ENCODE measurements around the gene GANAB. TPM values are rescaled to one million over a fixed set of nuclear protein-coding genes. Genes with fewer than 3 reads are reported as not detected.
A peak's percentile ranks its signal among the peaks of the same experiment; 100 is the strongest.

GANAB gene
- polyA plus RNA-seq, 3 donors = 99.7 to 116 (median 109) TPM

DNA sequence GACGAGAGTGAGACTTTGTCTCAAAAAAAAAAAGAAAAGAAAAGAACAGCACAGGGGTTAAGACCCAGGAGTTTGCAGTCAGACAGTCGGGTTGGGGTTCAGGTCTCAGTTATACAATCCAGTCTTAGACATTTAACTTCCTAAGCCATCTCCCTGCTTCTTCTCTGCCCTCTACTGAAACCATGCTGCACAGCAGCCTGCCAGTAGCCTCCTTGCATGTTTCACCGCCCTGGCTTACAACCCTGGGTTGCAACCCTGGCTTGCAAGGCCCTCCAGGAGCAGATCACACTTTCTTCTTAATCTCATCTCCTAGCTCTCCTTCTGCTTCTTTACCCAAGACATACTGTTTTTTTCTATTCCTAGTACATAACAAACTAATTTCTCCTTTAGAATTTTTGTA is 18.7 kb downstream of the GANAB start:
- intact Hi-C loops (cut with micrococcal nuclease) = no loop called here
- Mint-ChIP-seq H3K9me3 (peaks cover 0 to 2% (median 0%) of the 10 kb centered on the region in 7 donors), H3K36me3 (peaks cover 75 to 83% of the 10 kb centered on the region in 2 donors), H3K27ac (peak overlapping the region in 1 of 7 donors; percentile 28), H3K27me3 (ENCODE audit: low read depth in 3 of 3) (peaks cover 0 to 3% (median 1%) of the 10 kb centered on the region in 3 donors), H3K4me3 (no peak overlapping the region), H3K4me1 (no peaks in the 10 kb centered on the region)
- H3K9ac ChIP-seq (ENCODE audit: insufficient read depth, low read length, poor library complexity, severe bottlenecking) = no peak overlapping the region
- no peak overlapping the region for H3K4me2 ChIP-seq (replicated peaks; ENCODE audit: extremely low read depth, low read length, poor library complexity, severe bottlenecking)
- H3K36me3 ChIP-seq (replicated peaks in 1 of 2; ENCODE audit: control insufficient read depth in 1 of 2, insufficient read depth in 2 of 2, low read length in 2 of 2) = peaks cover 72 to 83% of the 10 kb centered on the region in 2 donors
- no peaks in the 10 kb centered on the region for H3K79me2 ChIP-seq (ENCODE audit: insufficient read depth, low read length)
- H4K20me1 ChIP-seq (ENCODE audit: insufficient read depth, low read length) = no peaks in the 10 kb centered on the region
- H3K4me3 ChIP-seq (replicated peaks in 1 of 3; ENCODE audit: low read depth in 2 of 3, low read length in 3 of 3) = no peak overlapping the region
- TF ChIP-seq, protein P1, sequence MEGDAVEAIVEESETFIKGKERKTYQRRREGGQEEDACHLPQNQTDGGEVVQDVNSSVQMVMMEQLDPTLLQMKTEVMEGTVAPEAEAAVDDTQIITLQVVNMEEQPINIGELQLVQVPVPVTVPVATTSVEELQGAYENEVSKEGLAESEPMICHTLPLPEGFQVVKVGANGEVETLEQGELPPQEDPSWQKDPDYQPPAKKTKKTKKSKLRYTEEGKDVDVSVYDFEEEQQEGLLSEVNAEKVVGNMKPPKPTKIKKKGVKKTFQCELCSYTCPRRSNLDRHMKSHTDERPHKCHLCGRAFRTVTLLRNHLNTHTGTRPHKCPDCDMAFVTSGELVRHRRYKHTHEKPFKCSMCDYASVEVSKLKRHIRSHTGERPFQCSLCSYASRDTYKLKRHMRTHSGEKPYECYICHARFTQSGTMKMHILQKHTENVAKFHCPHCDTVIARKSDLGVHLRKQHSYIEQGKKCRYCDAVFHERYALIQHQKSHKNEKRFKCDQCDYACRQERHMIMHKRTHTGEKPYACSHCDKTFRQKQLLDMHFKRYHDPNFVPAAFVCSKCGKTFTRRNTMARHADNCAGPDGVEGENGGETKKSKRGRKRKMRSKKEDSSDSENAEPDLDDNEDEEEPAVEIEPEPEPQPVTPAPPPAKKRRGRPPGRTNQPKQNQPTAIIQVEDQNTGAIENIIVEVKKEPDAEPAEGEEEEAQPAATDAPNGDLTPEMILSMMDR (IDR thresholded peaks at IDR 0.05) = no peak
- no peaks in the 10 kb centered on the region for H3K27me3 ChIP-seq (ENCODE audit: control insufficient read depth in 2 of 2, insufficient read depth in 2 of 2, low read length in 2 of 2)
- WGBS (ENCODE audit: insufficient coverage) = 87% methylated on average over 1 of the region's 3 CpGs
- no peak overlapping the region for H3K27ac ChIP-seq (ENCODE audit: low read depth in 1 of 2, low read length in 2 of 2)
- no peak overlapping the region for H2AFZ ChIP-seq (ENCODE audit: insufficient read depth, low read depth, low read length, poor library complexity, severe bottlenecking)
- DNase-seq = no peak
- no peaks in the 10 kb centered on the region for H3K9me3 ChIP-seq (replicated peaks in 1 of 2; ENCODE audit: control insufficient read depth in 1 of 2, insufficient read depth in 1 of 2, low read length in 2 of 2)
- H3K4me1 ChIP-seq (ENCODE audit: control insufficient read depth in 1 of 2, insufficient read depth in 2 of 2, low read length in 2 of 2) = no peaks in the 10 kb centered on the region

DNA sequence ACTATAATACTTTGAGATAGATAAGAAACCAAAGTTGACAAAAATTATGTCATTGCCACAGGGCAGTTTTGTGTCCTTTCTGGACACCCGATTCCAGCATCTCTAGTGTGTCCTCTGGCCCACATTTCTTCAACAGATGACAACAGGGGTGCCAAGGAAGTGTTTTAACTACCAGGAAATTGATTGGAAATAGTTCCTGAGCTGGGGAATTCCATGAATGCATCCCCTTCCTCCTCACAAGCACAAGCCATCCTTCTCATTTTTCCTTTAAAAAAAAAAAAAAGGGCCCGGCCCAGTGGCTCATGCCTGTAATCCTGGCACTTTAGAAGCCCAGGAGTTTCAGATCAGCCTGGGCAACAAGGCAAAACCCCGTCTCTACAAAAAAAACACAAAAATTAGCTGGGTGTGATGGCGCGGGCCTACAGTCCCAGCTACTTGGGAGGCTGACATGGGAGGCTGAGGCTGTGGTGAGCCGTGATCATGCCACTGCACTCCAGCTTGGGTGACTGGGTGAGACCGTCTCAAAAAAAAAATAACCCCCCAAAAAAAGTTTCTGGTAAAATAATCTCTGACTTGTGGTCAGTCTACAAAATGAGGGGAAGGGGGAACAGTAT is 23.8 kb downstream of the GANAB start:
- H3K4me1 ChIP-seq (ENCODE audit: control insufficient read depth in 1 of 2, insufficient read depth in 2 of 2, low read length in 2 of 2) = peaks cover 18 to 24% of the 10 kb centered on the region in 2 donors
- peak overlapping the region; percentile 72 for H3K9ac ChIP-seq (ENCODE audit: insufficient read depth, low read length, poor library complexity, severe bottlenecking)
- peaks cover 34 to 50% of the 10 kb centered on the region in 2 donors for H3K36me3 Mint-ChIP-seq
- H3K36me3 ChIP-seq (replicated peaks in 1 of 2; ENCODE audit: control insufficient read depth in 1 of 2, insufficient read depth in 2 of 2, low read length in 2 of 2) = peaks cover 25 to 38% of the 10 kb centered on the region in 2 donors
- peak overlapping the region; percentile 89 to 96 for H3K4me3 Mint-ChIP-seq
- H3K4me3 ChIP-seq (replicated peaks in 1 of 3; ENCODE audit: low read depth in 2 of 3, low read length in 3 of 3) = peak overlapping the region in 2 of 3 experiments; percentile 27 to 91
- TF ChIP-seq, protein P1 (IDR thresholded peaks at IDR 0.05) = no peak
- H2AFZ ChIP-seq (ENCODE audit: insufficient read depth, low read depth, low read length, poor library complexity, severe bottlenecking) = peak overlapping the region; percentile 77
- WGBS (ENCODE audit: insufficient coverage) = no CpG with 5 or more reads among the region's 7 CpGs
- intact Hi-C loops (cut with micrococcal nuclease) = no loop called here
- H3K9me3 Mint-ChIP-seq = no peaks in the 10 kb centered on the region
- H3K79me2 ChIP-seq (ENCODE audit: insufficient read depth, low read length) = peaks cover 21% of the 10 kb centered on the region
- peak overlapping the region; percentile 92 to 97 (median 95) for H3K27ac Mint-ChIP-seq
- peak overlapping the region; percentile 97 for H3K4me2 ChIP-seq (replicated peaks; ENCODE audit: extremely low read depth, low read length, poor library complexity, severe bottlenecking)
- H3K27ac ChIP-seq (ENCODE audit: low read depth in 1 of 2, low read length in 2 of 2) = peak overlapping the region; percentile 75 to 95
- H3K27me3 ChIP-seq (ENCODE audit: control insufficient read depth in 2 of 2, insufficient read depth in 2 of 2, low read length in 2 of 2) = no peaks in the 10 kb centered on the region
- no peaks in the 10 kb centered on the region for H4K20me1 ChIP-seq (ENCODE audit: insufficient read depth, low read length)
- DNase-seq = no peak
- no peaks in the 10 kb centered on the region for H3K9me3 ChIP-seq (replicated peaks in 1 of 2; ENCODE audit: control insufficient read depth in 1 of 2, insufficient read depth in 1 of 2, low read length in 2 of 2)
- H3K27me3 Mint-ChIP-seq (ENCODE audit: low read depth in 3 of 3) = peaks cover 0 to 3% (median 0%) of the 10 kb centered on the region in 3 donors
- H3K4me1 Mint-ChIP-seq = peaks cover 18% of the 10 kb centered on the region
